ENCODE data around the gene TCERG1L. TPM values are rescaled to one million over a fixed set of nuclear protein-coding genes. Genes with fewer than 3 reads are reported as not detected.

TCERG1L gene
- total and polyA plus RNA-seq, 5 donors from 2014 or later = not detected

- Mint-ChIP-seq H3K4me1 (no peaks in the 10 kb centered on the region), H3K36me3 (no peaks in the 10 kb centered on the region), H3K9me3 (peaks cover 0 to 1% (median 0%) of the 10 kb centered on the region in 7 donors), H3K27me3 (peaks cover 4% of the 10 kb centered on the region), H3K4me3 (no peak overlapping the region), H3K27ac (no peak overlapping the region)
- H3K36me3 ChIP-seq (ENCODE audit: control insufficient read depth, insufficient read depth, low read length) = no peaks in the 10 kb centered on the region
- no peaks in the 10 kb centered on the region for H3K27me3 ChIP-seq (ENCODE audit: control insufficient read depth, insufficient read depth, low read length)
- DNase-seq = no peak
- no peak overlapping the region for H3K4me3 ChIP-seq (ENCODE audit: low read depth, low read length)
- no peak overlapping the region for H3K27ac ChIP-seq (ENCODE audit: insufficient read depth, low read length, poor library complexity, severe bottlenecking)
- no peaks in the 10 kb centered on the region for H3K4me1 ChIP-seq (ENCODE audit: control insufficient read depth, insufficient read depth, low read length, poor library complexity, severe bottlenecking)
- no peak for ATAC-seq (ENCODE audit: low read depth in 2 of 2)
- H3K9me3 ChIP-seq (ENCODE audit: control insufficient read depth in 2 of 2, low read length in 2 of 2) = no peaks in the 10 kb centered on the region
Observed at GRCh38 chr10:131245475-131246059, 66.0 kb downstream of the TCERG1L start.

GRCh38 chr10:131244836-131245235 is 66.7 kb downstream of the TCERG1L start:
- Mint-ChIP-seq H3K27ac (no peak overlapping the region), H3K9me3 (peaks cover 0 to 1% (median 0%) of the 10 kb centered on the region in 7 donors)

GRCh38 chr10:131243076-131243475 is 68.4 kb downstream of the TCERG1L start:
- H3K4me1 Mint-ChIP-seq = no peaks in the 10 kb centered on the region
- H3K9me3 Mint-ChIP-seq = peaks cover 0 to 1% (median 0%) of the 10 kb centered on the region in 7 donors
- Histone ChIP-seq H3K27me3 (ENCODE audit: control insufficient read depth, insufficient read depth, low read length) (no peaks in the 10 kb centered on the region), H3K27ac (ENCODE audit: insufficient read depth, low read length, poor library complexity, severe bottlenecking) (no peak overlapping the region), H3K9me3 (ENCODE audit: control insufficient read depth in 2 of 2, low read length in 2 of 2) (no peaks in the 10 kb centered on the region), H3K4me1 (ENCODE audit: control insufficient read depth, insufficient read depth, low read length, poor library complexity, severe bottlenecking) (no peaks in the 10 kb centered on the region), H3K36me3 (ENCODE audit: control insufficient read depth, insufficient read depth, low read length) (no peaks in the 10 kb centered on the region), H3K4me3 (ENCODE audit: low read depth, low read length) (no peak overlapping the region)
- peaks cover 4% of the 10 kb centered on the region for H3K27me3 Mint-ChIP-seq
- H3K36me3 Mint-ChIP-seq = no peaks in the 10 kb centered on the region
- no peak for DNase-seq
- no peak overlapping the region for H3K4me3 Mint-ChIP-seq
- ATAC-seq (ENCODE audit: low read depth in 2 of 2) = no peak
- H3K27ac Mint-ChIP-seq = no peak overlapping the region

More at GRCh38 chr10:131244836-131245235, 66.7 kb downstream of the TCERG1L start:
- Histone ChIP-seq H3K36me3 (ENCODE audit: control insufficient read depth, insufficient read depth, low read length) (no peaks in the 10 kb centered on the region), H3K27ac (ENCODE audit: insufficient read depth, low read length, poor library complexity, severe bottlenecking) (no peak overlapping the region), H3K4me1 (ENCODE audit: control insufficient read depth, insufficient read depth, low read length, poor library complexity, severe bottlenecking) (no peaks in the 10 kb centered on the region), H3K27me3 (ENCODE audit: control insufficient read depth, insufficient read depth, low read length) (no peaks in the 10 kb centered on the region), H3K4me3 (ENCODE audit: low read depth, low read length) (no peak overlapping the region), H3K9me3 (ENCODE audit: control insufficient read depth in 2 of 2, low read length in 2 of 2) (no peaks in the 10 kb centered on the region)
- DNase-seq (no peak), ATAC-seq (ENCODE audit: low read depth in 2 of 2) (no peak)
- Mint-ChIP-seq H3K4me1 (no peaks in the 10 kb centered on the region), H3K27me3 (peaks cover 4% of the 10 kb centered on the region), H3K36me3 (no peaks in the 10 kb centered on the region), H3K4me3 (no peak overlapping the region)

GRCh38 chr10:131242007-131242406 is 69.5 kb downstream of the TCERG1L start:
- Histone ChIP-seq H3K36me3 (ENCODE audit: control insufficient read depth, insufficient read depth, low read length) (no peaks in the 10 kb centered on the region), H3K27ac (ENCODE audit: insufficient read depth, low read length, poor library complexity, severe bottlenecking) (no peak overlapping the region), H3K27me3 (ENCODE audit: control insufficient read depth, insufficient read depth, low read length) (no peaks in the 10 kb centered on the region), H3K4me3 (ENCODE audit: low read depth, low read length) (no peak overlapping the region), H3K4me1 (ENCODE audit: control insufficient read depth, insufficient read depth, low read length, poor library complexity, severe bottlenecking) (no peaks in the 10 kb centered on the region), H3K9me3 (ENCODE audit: control insufficient read depth in 2 of 2, low read length in 2 of 2) (no peaks in the 10 kb centered on the region)
- Mint-ChIP-seq H3K9me3 (peaks cover 0 to 1% (median 0%) of the 10 kb centered on the region in 7 donors), H3K4me1 (no peaks in the 10 kb centered on the region), H3K27ac (no peak overlapping the region), H3K27me3 (peaks cover 4% of the 10 kb centered on the region), H3K4me3 (no peak overlapping the region), H3K36me3 (no peaks in the 10 kb centered on the region)
- no peak for DNase-seq
- no peak for ATAC-seq (ENCODE audit: low read depth in 2 of 2)

GRCh38 chr10:131240691-131241090 is 70.8 kb downstream of the TCERG1L start:
- Histone ChIP-seq H3K27me3 (ENCODE audit: control insufficient read depth, insufficient read depth, low read length) (no peaks in the 10 kb centered on the region), H3K27ac (ENCODE audit: insufficient read depth, low read length, poor library complexity, severe bottlenecking) (no peak overlapping the region), H3K9me3 (ENCODE audit: control insufficient read depth in 2 of 2, low read length in 2 of 2) (no peaks in the 10 kb centered on the region), H3K36me3 (ENCODE audit: control insufficient read depth, insufficient read depth, low read length) (no peaks in the 10 kb centered on the region), H3K4me1 (ENCODE audit: control insufficient read depth, insufficient read depth, low read length, poor library complexity, severe bottlenecking) (no peaks in the 10 kb centered on the region), H3K4me3 (ENCODE audit: low read depth, low read length) (no peak overlapping the region)
- DNase-seq (no peak), ATAC-seq (ENCODE audit: low read depth in 2 of 2) (no peak)
- Mint-ChIP-seq H3K36me3 (no peaks in the 10 kb centered on the region), H3K4me3 (no peak overlapping the region), H3K27ac (no peak overlapping the region), H3K27me3 (peaks cover 4% of the 10 kb centered on the region), H3K4me1 (no peaks in the 10 kb centered on the region), H3K9me3 (peaks cover 0 to 2% (median 0%) of the 10 kb centered on the region in 7 donors)

- Histone ChIP-seq H3K9me3 (ENCODE audit: control insufficient read depth in 2 of 2, low read length in 2 of 2) (no peaks in the 10 kb centered on the region), H3K36me3 (ENCODE audit: control insufficient read depth, insufficient read depth, low read length) (no peaks in the 10 kb centered on the region), H3K4me3 (ENCODE audit: low read depth, low read length) (no peak overlapping the region), H3K4me1 (ENCODE audit: control insufficient read depth, insufficient read depth, low read length, poor library complexity, severe bottlenecking) (no peaks in the 10 kb centered on the region), H3K27me3 (ENCODE audit: control insufficient read depth, insufficient read depth, low read length) (no peaks in the 10 kb centered on the region), H3K27ac (ENCODE audit: insufficient read depth, low read length, poor library complexity, severe bottlenecking) (no peak overlapping the region)
- peaks cover 4% of the 10 kb centered on the region for H3K27me3 Mint-ChIP-seq
- H3K4me1 Mint-ChIP-seq = no peaks in the 10 kb centered on the region
- no peak overlapping the region for H3K27ac Mint-ChIP-seq
- H3K36me3 Mint-ChIP-seq = no peaks in the 10 kb centered on the region
- ATAC-seq (ENCODE audit: low read depth in 2 of 2) (no peak), DNase-seq (no peak)
- H3K4me3 Mint-ChIP-seq = no peak overlapping the region
- H3K9me3 Mint-ChIP-seq = peaks cover 0 to 1% (median 0%) of the 10 kb centered on the region in 7 donors
Observed at GRCh38 chr10:131239926-131240325, 71.6 kb downstream of the TCERG1L start.

GRCh38 chr10:131239450-131239849 is 72.1 kb downstream of the TCERG1L start:
- H3K27ac Mint-ChIP-seq = no peak overlapping the region
- H3K4me1 ChIP-seq (ENCODE audit: control insufficient read depth, insufficient read depth, low read length, poor library complexity, severe bottlenecking) = no peaks in the 10 kb centered on the region
- H3K27me3 Mint-ChIP-seq = peaks cover 4% of the 10 kb centered on the region
- H3K36me3 Mint-ChIP-seq = no peaks in the 10 kb centered on the region
- H3K27me3 ChIP-seq (ENCODE audit: control insufficient read depth, insufficient read depth, low read length) = no peaks in the 10 kb centered on the region
- no peaks in the 10 kb centered on the region for H3K4me1 Mint-ChIP-seq
- no peak overlapping the region for H3K4me3 Mint-ChIP-seq
- no peak overlapping the region for H3K27ac ChIP-seq (ENCODE audit: insufficient read depth, low read length, poor library complexity, severe bottlenecking)
- H3K9me3 ChIP-seq (ENCODE audit: control insufficient read depth in 2 of 2, low read length in 2 of 2) = no peaks in the 10 kb centered on the region
- peaks cover 0 to 1% (median 0%) of the 10 kb centered on the region in 7 donors for H3K9me3 Mint-ChIP-seq
- H3K36me3 ChIP-seq (ENCODE audit: control insufficient read depth, insufficient read depth, low read length) = no peaks in the 10 kb centered on the region
- H3K4me3 ChIP-seq (ENCODE audit: low read depth, low read length) = no peak overlapping the region
- no peak for DNase-seq
- no peak for ATAC-seq (ENCODE audit: low read depth in 2 of 2)

- H3K36me3 Mint-ChIP-seq = no peaks in the 10 kb centered on the region
- H3K4me1 ChIP-seq (ENCODE audit: control insufficient read depth, insufficient read depth, low read length, poor library complexity, severe bottlenecking) = no peaks in the 10 kb centered on the region
- no peak overlapping the region for H3K27ac Mint-ChIP-seq
- H3K4me1 Mint-ChIP-seq = no peaks in the 10 kb centered on the region
- ATAC-seq (ENCODE audit: low read depth in 2 of 2) (no peak), DNase-seq (no peak)
- no peaks in the 10 kb centered on the region for H3K27me3 Mint-ChIP-seq
- no peaks in the 10 kb centered on the region for H3K27me3 ChIP-seq (ENCODE audit: control insufficient read depth, insufficient read depth, low read length)
- no peak overlapping the region for H3K4me3 ChIP-seq (ENCODE audit: low read depth, low read length)
- H3K9me3 Mint-ChIP-seq = peaks cover 0 to 1% (median 0%) of the 10 kb centered on the region in 7 donors
- H3K36me3 ChIP-seq (ENCODE audit: control insufficient read depth, insufficient read depth, low read length) = no peaks in the 10 kb centered on the region
- no peaks in the 10 kb centered on the region for H3K9me3 ChIP-seq (ENCODE audit: control insufficient read depth in 2 of 2, low read length in 2 of 2)
- H3K27ac ChIP-seq (ENCODE audit: insufficient read depth, low read length, poor library complexity, severe bottlenecking) = no peak overlapping the region
- H3K4me3 Mint-ChIP-seq = no peak overlapping the region
Observed at GRCh38 chr10:131238669-131239280, 72.7 kb downstream of the TCERG1L start.
